GM23338 (cell line): ENCODE data around the gene CMIP. TPM values are rescaled to one million over a fixed set of nuclear protein-coding genes. Genes with fewer than 3 reads are reported as not detected.
A peak's percentile ranks its signal among the peaks of the same experiment; 100 is the strongest.

Source experiments
- ATAC-seq: fragments of 200-7000 bp; cut with Tn5 transposase; 3 replicates; pipeline ENCODE4 v1.9.1; 2020
- DNase-seq: peaks from one replicate; pipeline ENCODE4 v3.0.0-alpha.2; 2015; ENCODE audit warnings: low spot score
- H2AFZ ChIP-seq: fragments of 200-600 bp; sonication (generic); 2 replicates; pipeline ENCODE4 v1.8.0; 2016; ENCODE audit warnings: antibody characterized with exemption, mild to moderate bottlenecking, moderate library complexity
- H3F3A ChIP-seq: fragments of 200-600 bp; sonication (generic); replicated peaks from 2 replicates; pipeline ENCODE4 v1.8.0; 2017; ENCODE audit warnings: antibody characterized with exemption, mixed run types, low read depth
- H3K27ac ChIP-seq: fragments of 200-600 bp; sonication (generic); 2 replicates; pipeline ENCODE4 v1.6.1; 2016; ENCODE audit warnings: low read depth
- H3K27me3 ChIP-seq: fragments of 200-600 bp; sonication (generic); 2 replicates; pipeline ENCODE4 v1.8.0; 2016; ENCODE audit warnings: mild to moderate bottlenecking, mixed run types, moderate library complexity; ENCODE audit not compliant: insufficient read depth
- H3K36me3 ChIP-seq: fragments of 200-600 bp; sonication (generic); 2 replicates; pipeline ENCODE4 v1.8.0; 2016; ENCODE audit warnings: mild to moderate bottlenecking; ENCODE audit not compliant: insufficient read depth
- H3K4me1 ChIP-seq: fragments of 200-600 bp; sonication (generic); 2 replicates; pipeline ENCODE4 v1.8.0; 2016; ENCODE audit warnings: mild to moderate bottlenecking, moderate library complexity; ENCODE audit not compliant: insufficient read depth
- H3K4me2 ChIP-seq: fragments of 200-600 bp; sonication (generic); 2 replicates; pipeline ENCODE4 v1.7.1; 2017; ENCODE audit warnings: mixed run types
- H3K4me3 ChIP-seq: fragments of 200-600 bp; sonication (generic); 2 replicates; pipeline ENCODE4 v1.6.1; 2016; ENCODE audit warnings: mixed run types
- H3K79me2 ChIP-seq: fragments of 200-600 bp; sonication (generic); replicated peaks from 2 replicates; pipeline ENCODE4 v1.8.0; 2017; ENCODE audit warnings: mild to moderate bottlenecking; ENCODE audit not compliant: insufficient read depth
- H3K9me2 ChIP-seq: fragments of 200-600 bp; sonication (generic); 2 replicates; pipeline ENCODE4 v1.8.0; 2017; ENCODE audit not compliant: insufficient read depth
- H4K20me1 ChIP-seq: fragments of 200-600 bp; sonication (generic); replicated peaks from 2 replicates; pipeline ENCODE4 v1.8.0; 2017; ENCODE audit warnings: mild to moderate bottlenecking; ENCODE audit not compliant: insufficient read depth
- H3K27ac Mint-ChIP-seq: 2 replicates; pipeline ENCODE4 v1.8.0; 2020; ENCODE audit warnings: inconsistent platforms, mild to moderate bottlenecking, moderate library complexity, mixed read lengths
- H3K27me3 Mint-ChIP-seq: 3 replicates; pipeline ENCODE4 v1.8.0; 2022; ENCODE audit warnings: low read depth, mild to moderate bottlenecking, moderate library complexity, mixed read lengths, inconsistent platforms; ENCODE audit not compliant: insufficient read depth, poor library complexity
- H3K36me3 Mint-ChIP-seq: 3 replicates; pipeline ENCODE4 v1.8.0; 2021; ENCODE audit warnings: low read depth, mild to moderate bottlenecking, inconsistent platforms, moderate library complexity, mixed read lengths
- H3K4me1 Mint-ChIP-seq: 3 replicates; pipeline ENCODE4 v1.8.0; 2020; ENCODE audit warnings: mild to moderate bottlenecking, inconsistent platforms, mixed read lengths
- H3K4me3 Mint-ChIP-seq: 3 replicates; pipeline ENCODE4 v1.8.0; 2021; ENCODE audit warnings: moderate library complexity, mild to moderate bottlenecking, inconsistent platforms, mixed read lengths
- H3K9me3 Mint-ChIP-seq: 3 replicates; pipeline ENCODE4 v1.8.0; 2020; ENCODE audit warnings: moderate library complexity, mild to moderate bottlenecking, inconsistent platforms, mixed read lengths
- CREB1 ChIP-seq: fragments of 250-450 bp; sonication (Bioruptor Pico); IDR thresholded peaks from 2 replicates; pipeline ENCODE4 v1.5.0; 2020; ENCODE audit warnings: low read depth, mild to moderate bottlenecking, moderate library complexity
- EZH2 ChIP-seq: fragments of 200-600 bp; sonication (generic); IDR thresholded peaks from one replicate; pipeline ENCODE4 v1.8.0; 2017; ENCODE audit warnings: antibody characterized with exemption, mild to moderate bottlenecking, low read depth; ENCODE audit not compliant: unreplicated experiment
- EZH2phosphoT487 ChIP-seq: fragments of 200-600 bp; sonication (generic); IDR thresholded peaks from one replicate; pipeline ENCODE4 v1.8.1; 2018; ENCODE audit warnings: antibody characterized with exemption; ENCODE audit not compliant: unreplicated experiment
- JUNB ChIP-seq: IDR thresholded peaks from one replicate; pipeline ENCODE4 v1.6.1; 2016; ENCODE audit warnings: antibody characterized with exemption; ENCODE audit not compliant: unreplicated experiment
- NANOG ChIP-seq: IDR thresholded peaks from 2 replicates; pipeline ENCODE4 v1.6.1; 2016; ENCODE audit warnings: antibody characterized with exemption, borderline replicate concordance
- POLR2AphosphoS5 ChIP-seq: IDR thresholded peaks from 2 replicates; pipeline ENCODE4 v1.6.1; 2016; ENCODE audit warnings: antibody characterized with exemption, low read depth
- STAT1 ChIP-seq: IDR thresholded peaks from one replicate; pipeline ENCODE4 v1.6.1; 2016; ENCODE audit warnings: antibody characterized with exemption; ENCODE audit not compliant: unreplicated experiment
- ZNF114 ChIP-seq: fragments of 250-450 bp; sonication (Bioruptor Pico); IDR thresholded peaks from 2 replicates; pipeline ENCODE4 v1.5.0; 2020; ENCODE audit warnings: mild to moderate bottlenecking, moderate library complexity
- ZNF331 ChIP-seq: fragments of 250-450 bp; sonication (Bioruptor Pico); IDR thresholded peaks from 2 replicates; pipeline ENCODE4 v1.5.0; 2020; ENCODE audit warnings: low read depth, mild to moderate bottlenecking, moderate library complexity
- ZNF462 ChIP-seq: fragments of 250-450 bp; sonication (Bioruptor Pico); IDR thresholded peaks from 2 replicates; pipeline ENCODE4 v1.5.0; 2020; ENCODE audit warnings: mild to moderate bottlenecking, moderate library complexity
- polyA plus RNA-seq: library from polyadenylated mRNA; unstranded; fragments of >200 nt; fragmentation: Nextera tagmentation; extraction: Ambion mirVana; gene quantifications from 2 replicates; pipeline ENCODE4 v1.2.1, GENCODE V29; 2016
- total RNA-seq: library from RNA; depleted of rRNA; stranded (reverse); fragments of >200 nt; shearing (Covaris generic); gene quantifications from 2 replicates; pipeline ENCODE4 v1.2.3, GENCODE V29; 2014
- TF ChIP-seq, protein P1 (sequence below), 2 experiments: fragments of 200-600 bp in 1 of 2; sonication (generic) in 1 of 2; conservative IDR thresholded peaks; 2 replicates each; pipeline versions ENCODE4 v1.5.1 to v1.6.1; 2016 to 2017; ENCODE audit warnings: antibody characterized with exemption in 2 of 2, low read depth in 2 of 2, mild to moderate bottlenecking in 2 of 2, moderate library complexity in 1 of 2

The CMIP gene
- total and polyA plus RNA-seq, 2 experiments from 2014 or later: 9.5 to 62.3 TPM

DNA sequence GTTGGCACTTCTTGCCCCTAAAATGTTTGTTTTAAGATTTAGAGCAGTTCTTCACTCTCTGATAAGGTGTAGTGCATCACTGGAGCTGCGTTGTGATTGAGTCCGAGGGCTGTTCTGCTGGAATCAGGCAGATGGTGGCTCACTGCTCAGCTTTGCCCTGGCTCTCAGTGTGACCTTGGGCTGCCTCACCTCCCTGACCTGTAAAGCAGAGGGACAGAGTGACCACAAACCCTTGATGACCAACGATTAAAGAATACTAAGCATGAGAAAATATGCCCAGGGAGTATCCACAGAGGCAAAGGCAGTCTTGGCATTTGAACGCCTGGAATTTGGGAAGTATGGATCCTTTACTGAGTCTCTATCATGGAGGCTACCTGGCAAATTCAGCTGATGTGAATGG lies 18.1 kb downstream of the CMIP start:
- no peak for TF ChIP-seq EZH2
- TF ChIP-seq POLR2AphosphoS5: no peak
- no peak for TF ChIP-seq ZNF114 (CRISPR knock-in tag)
- TF ChIP-seq, protein P1, sequence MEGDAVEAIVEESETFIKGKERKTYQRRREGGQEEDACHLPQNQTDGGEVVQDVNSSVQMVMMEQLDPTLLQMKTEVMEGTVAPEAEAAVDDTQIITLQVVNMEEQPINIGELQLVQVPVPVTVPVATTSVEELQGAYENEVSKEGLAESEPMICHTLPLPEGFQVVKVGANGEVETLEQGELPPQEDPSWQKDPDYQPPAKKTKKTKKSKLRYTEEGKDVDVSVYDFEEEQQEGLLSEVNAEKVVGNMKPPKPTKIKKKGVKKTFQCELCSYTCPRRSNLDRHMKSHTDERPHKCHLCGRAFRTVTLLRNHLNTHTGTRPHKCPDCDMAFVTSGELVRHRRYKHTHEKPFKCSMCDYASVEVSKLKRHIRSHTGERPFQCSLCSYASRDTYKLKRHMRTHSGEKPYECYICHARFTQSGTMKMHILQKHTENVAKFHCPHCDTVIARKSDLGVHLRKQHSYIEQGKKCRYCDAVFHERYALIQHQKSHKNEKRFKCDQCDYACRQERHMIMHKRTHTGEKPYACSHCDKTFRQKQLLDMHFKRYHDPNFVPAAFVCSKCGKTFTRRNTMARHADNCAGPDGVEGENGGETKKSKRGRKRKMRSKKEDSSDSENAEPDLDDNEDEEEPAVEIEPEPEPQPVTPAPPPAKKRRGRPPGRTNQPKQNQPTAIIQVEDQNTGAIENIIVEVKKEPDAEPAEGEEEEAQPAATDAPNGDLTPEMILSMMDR (conservative IDR thresholded peaks at IDR 0.05; ENCODE audit: low read depth in 2 of 2): no peak
- TF ChIP-seq ZNF331 (CRISPR knock-in tag): no peak
- TF ChIP-seq JUNB: no peak
- TF ChIP-seq CREB1 (CRISPR knock-in tag): no peak
- TF ChIP-seq STAT1: no peak
- no peak for TF ChIP-seq ZNF462
- no peak for TF ChIP-seq EZH2phosphoT487
- no peak for TF ChIP-seq NANOG
- Histone ChIP-seq H3K36me3 (no peaks in the 10 kb centered on the region), H3K4me1 (peaks cover 9% of the 10 kb centered on the region; the same call in 1 of the 2 replicates), H2AFZ (no peak overlapping the region), H4K20me1 (peaks cover 67% of the 10 kb centered on the region), H3K4me2 (no peak overlapping the region), H3F3A (no peaks in the 10 kb centered on the region), H3K27me3 (no peaks in the 10 kb centered on the region), H3K9me2 (no peaks in the 10 kb centered on the region), H3K4me3 (no peak overlapping the region), H3K79me2 (peaks cover 100% of the 10 kb centered on the region), H3K27ac (0 out of 2 replicates have a peak overlapping the region, but pooled peaks have one; percentile 32)
- H3K36me3 Mint-ChIP-seq: peaks cover 9% of the 10 kb centered on the region
- no peak overlapping the region for H3K27ac Mint-ChIP-seq
- no peak overlapping the region for H3K4me3 Mint-ChIP-seq
- H3K4me1 Mint-ChIP-seq: peaks cover 20% of the 10 kb centered on the region
- no peaks in the 10 kb centered on the region for H3K9me3 Mint-ChIP-seq
- peaks cover 7% of the 10 kb centered on the region for H3K27me3 Mint-ChIP-seq
- ATAC-seq (no peak), DNase-seq (no peak)
